PFSK-1 (cell line): Measurements from ENCODE around the gene DDX18.

Experiments
- FOXP2 ChIP-seq: optimal IDR thresholded peaks from 2 replicates; pipeline ENCODE3; 2011; ENCODE audit warnings: borderline replicate concordance, control low read depth, inconsistent platforms; ENCODE audit not compliant: insufficient read depth; ENCODE audit errors: extremely low read length, extremely low read depth
- POLR2AphosphoS5 ChIP-seq: IDR thresholded peaks from 2 replicates; pipeline ENCODE4 v1.6.1; 2012; ENCODE audit warnings: low read depth, mild to moderate bottlenecking, control low read depth, low read length, moderate library complexity
- SIN3A ChIP-seq: IDR thresholded peaks from 2 replicates; pipeline ENCODE4 v1.6.1; 2012; ENCODE audit warnings: mild to moderate bottlenecking, low read length, moderate library complexity, borderline replicate concordance; ENCODE audit not compliant: insufficient read depth
- TAF1 ChIP-seq: IDR thresholded peaks from 2 replicates; pipeline ENCODE4 v1.6.1; 2012; ENCODE audit warnings: low read length, control low read depth, borderline replicate concordance; ENCODE audit not compliant: insufficient read depth
- TF ChIP-seq, protein P1 (sequence below), 2 experiments: IDR thresholded peaks; 2 replicates each; pipeline versions ENCODE4 v1.6.1 to v1.8.0; 2011 to 2012; ENCODE audit warnings: low read depth in 2 of 2, low read length in 2 of 2, control low read depth in 1 of 2, inconsistent platforms in 1 of 2, mild to moderate bottlenecking in 1 of 2, moderate library complexity in 1 of 2; ENCODE audit not compliant: insufficient read depth in 1 of 2

DDX18 gene

DNA sequence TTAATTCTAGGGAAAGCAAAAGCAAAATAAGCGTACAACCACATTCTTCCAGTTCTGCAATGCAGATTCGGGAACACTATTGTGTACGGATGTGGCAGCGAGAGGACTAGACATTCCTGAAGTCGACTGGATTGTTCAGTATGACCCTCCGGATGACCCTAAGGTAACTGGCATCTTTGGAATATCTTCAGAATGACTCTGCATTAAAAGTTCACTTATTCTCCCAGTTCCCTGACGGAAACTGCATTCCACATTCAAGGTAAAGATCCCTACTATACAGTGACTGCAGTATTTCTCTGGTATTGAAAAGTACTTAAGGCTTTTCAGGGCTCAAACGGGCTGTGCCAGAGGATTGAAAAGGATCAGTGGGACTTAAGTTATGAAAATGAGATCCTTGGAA lies 10.9 kb downstream of the DDX18 start:
- no peak for TF ChIP-seq SIN3A
- TF ChIP-seq FOXP2, result no peak
- no peak for TF ChIP-seq POLR2AphosphoS5
- TF ChIP-seq, protein P1, sequence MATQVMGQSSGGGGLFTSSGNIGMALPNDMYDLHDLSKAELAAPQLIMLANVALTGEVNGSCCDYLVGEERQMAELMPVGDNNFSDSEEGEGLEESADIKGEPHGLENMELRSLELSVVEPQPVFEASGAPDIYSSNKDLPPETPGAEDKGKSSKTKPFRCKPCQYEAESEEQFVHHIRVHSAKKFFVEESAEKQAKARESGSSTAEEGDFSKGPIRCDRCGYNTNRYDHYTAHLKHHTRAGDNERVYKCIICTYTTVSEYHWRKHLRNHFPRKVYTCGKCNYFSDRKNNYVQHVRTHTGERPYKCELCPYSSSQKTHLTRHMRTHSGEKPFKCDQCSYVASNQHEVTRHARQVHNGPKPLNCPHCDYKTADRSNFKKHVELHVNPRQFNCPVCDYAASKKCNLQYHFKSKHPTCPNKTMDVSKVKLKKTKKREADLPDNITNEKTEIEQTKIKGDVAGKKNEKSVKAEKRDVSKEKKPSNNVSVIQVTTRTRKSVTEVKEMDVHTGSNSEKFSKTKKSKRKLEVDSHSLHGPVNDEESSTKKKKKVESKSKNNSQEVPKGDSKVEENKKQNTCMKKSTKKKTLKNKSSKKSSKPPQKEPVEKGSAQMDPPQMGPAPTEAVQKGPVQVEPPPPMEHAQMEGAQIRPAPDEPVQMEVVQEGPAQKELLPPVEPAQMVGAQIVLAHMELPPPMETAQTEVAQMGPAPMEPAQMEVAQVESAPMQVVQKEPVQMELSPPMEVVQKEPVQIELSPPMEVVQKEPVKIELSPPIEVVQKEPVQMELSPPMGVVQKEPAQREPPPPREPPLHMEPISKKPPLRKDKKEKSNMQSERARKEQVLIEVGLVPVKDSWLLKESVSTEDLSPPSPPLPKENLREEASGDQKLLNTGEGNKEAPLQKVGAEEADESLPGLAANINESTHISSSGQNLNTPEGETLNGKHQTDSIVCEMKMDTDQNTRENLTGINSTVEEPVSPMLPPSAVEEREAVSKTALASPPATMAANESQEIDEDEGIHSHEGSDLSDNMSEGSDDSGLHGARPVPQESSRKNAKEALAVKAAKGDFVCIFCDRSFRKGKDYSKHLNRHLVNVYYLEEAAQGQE (IDR thresholded peaks at IDR 0.05; ENCODE audit: insufficient read depth in 1 of 2, low read depth in 2 of 2, low read length in 2 of 2), result no peak
- TF ChIP-seq TAF1, result no peak

DNA sequence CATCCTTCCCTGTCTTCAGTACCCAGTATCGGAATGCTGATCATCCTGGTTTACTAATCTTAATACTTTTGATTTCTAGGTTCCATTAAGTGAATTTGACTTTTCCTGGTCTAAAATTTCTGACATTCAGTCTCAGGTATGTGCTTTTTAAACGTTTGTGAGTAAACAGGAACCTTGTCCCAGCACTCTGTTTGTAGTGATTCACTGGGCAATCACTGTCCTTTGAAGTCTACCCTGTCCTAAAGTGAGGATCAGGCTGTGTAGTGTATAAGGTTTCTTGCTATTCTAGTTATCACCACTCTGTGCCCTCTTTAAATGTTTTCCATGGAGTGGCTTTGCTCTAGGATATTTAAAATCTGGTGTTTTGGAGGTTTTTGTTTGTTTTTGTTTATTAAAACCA lies 14.4 kb downstream of the DDX18 start:
- no peak for TF ChIP-seq POLR2AphosphoS5
- TF ChIP-seq FOXP2, result no peak
- no peak for TF ChIP-seq TAF1
- TF ChIP-seq, protein P1 (IDR thresholded peaks at IDR 0.05; ENCODE audit: insufficient read depth in 1 of 2, low read depth in 2 of 2, low read length in 2 of 2), result no peak
- no peak for TF ChIP-seq SIN3A

GRCh38 chr2:117832332-117832731 lies 17.8 kb downstream of the DDX18 start:
- TF ChIP-seq POLR2AphosphoS5, result no peak

DNA sequence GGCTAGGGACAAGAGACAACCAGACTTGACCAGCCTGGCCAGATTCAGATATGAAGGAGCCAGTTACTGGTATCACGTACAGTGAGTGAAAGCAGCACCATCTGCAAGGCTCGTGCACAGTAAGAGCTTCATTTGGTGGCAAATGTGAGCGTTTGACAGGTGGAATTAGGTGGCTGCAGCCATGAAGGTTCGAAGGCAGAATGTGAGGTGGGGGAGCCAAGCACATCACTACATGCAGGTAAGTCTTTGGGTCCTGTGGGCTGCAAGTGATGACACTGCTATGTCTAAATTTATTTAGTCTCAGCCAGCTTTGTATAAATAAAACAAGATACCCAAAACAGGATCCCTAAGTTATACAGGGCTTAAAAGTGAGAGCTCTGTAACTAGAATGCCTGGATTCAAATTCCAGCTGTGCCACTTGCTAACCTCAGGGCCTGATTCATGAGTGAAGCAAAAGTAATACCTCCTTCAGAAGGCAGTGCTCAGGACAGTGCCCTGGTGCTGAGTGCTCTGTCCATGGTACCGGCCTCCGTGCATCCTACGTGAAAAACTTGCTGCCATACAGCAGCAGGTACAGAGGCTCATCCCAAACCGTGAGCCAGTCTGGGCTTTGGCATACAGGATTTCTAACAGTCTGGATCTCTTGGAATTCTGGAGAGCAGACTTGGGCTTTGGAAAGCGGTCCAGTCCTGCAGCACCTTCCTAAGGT lies 18.6 kb downstream of the DDX18 start:
- TF ChIP-seq, protein P1 (IDR thresholded peaks at IDR 0.05; ENCODE audit: insufficient read depth in 1 of 2, low read depth in 2 of 2, low read length in 2 of 2), result peak; percentile 94 to 96
- TF ChIP-seq POLR2AphosphoS5 (no peak), SIN3A (no peak), TAF1 (no peak), FOXP2 (no peak)

DNA sequence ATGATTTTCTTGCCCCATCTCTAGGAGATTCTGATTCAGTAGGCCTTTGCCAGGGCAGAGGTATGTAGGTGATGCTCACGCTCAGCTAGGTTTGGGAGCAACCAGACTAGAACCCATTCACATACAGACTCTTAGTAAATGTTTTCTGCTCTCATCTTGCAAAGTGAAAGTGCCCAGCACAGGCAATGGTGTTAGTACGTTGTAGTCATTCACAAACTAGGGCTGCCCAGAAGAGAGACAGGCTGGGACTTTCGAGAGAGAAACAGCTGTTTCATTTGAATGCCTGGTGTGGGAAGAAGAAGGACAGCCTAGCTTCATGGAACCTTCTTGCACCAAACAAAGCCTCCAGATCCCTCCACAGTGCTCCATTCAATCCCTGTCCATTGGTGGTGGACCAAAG lies 19.4 kb downstream of the DDX18 start:
- no peak for TF ChIP-seq SIN3A
- TF ChIP-seq POLR2AphosphoS5, result no peak; the same call in 1 of the 2 replicates
- TF ChIP-seq FOXP2, result no peak
- TF ChIP-seq, protein P1 (IDR thresholded peaks at IDR 0.05; ENCODE audit: insufficient read depth in 1 of 2, low read depth in 2 of 2, low read length in 2 of 2), result no peak
- TF ChIP-seq TAF1, result no peak
